Fibroblast of lung (primary cell): Measurements from ENCODE around the gene ZNF280B. TPM values are rescaled to one million over a fixed set of nuclear protein-coding genes. Genes with fewer than 3 reads are reported as not detected.

Experiments
- DNase-seq, 2 donors: peaks; one replicate each; pipeline versions ENCODE4 v3.0.0 to v3.0.0-alpha.2; 2010; ENCODE audit warnings: low read depth in 2 of 2
- H2AFZ ChIP-seq: 2 replicates; pipeline ENCODE4 v1.5.1; 2012; ENCODE audit warnings: low read length, control low read depth, inconsistent platforms
- H3K27ac ChIP-seq: 2 replicates; pipeline ENCODE4 v1.5.1; 2011; ENCODE audit warnings: low read length, control low read depth; ENCODE audit not compliant: insufficient read depth
- H3K27me3 ChIP-seq: 2 replicates; pipeline ENCODE4 v1.5.1; 2011; ENCODE audit warnings: mild to moderate bottlenecking, low read length; ENCODE audit not compliant: control insufficient read depth, insufficient read depth
- H3K36me3 ChIP-seq: 2 replicates; pipeline ENCODE4 v1.5.1; 2011; ENCODE audit warnings: low read length; ENCODE audit not compliant: control insufficient read depth, insufficient read depth
- H3K4me1 ChIP-seq: 2 replicates; pipeline ENCODE4 v1.5.1; 2011; ENCODE audit warnings: low read length; ENCODE audit not compliant: control insufficient read depth, insufficient read depth; ENCODE audit errors: extremely low read depth
- H3K4me2 ChIP-seq: 2 replicates; pipeline ENCODE4 v1.5.1; 2011; ENCODE audit warnings: low read length, control low read depth; ENCODE audit not compliant: insufficient read depth; ENCODE audit errors: extremely low read depth
- H3K4me3 ChIP-seq, 4 experiments: fragments of 200-600 bp in 1 of 4; sonication (generic) in 1 of 4; replicated peaks in 1 of 4; 2 replicates each; pipeline ENCODE4 v1.5.1; 2011 to 2016; ENCODE audit warnings: low read length in 4 of 4, low read depth in 3 of 4, mild to moderate bottlenecking in 3 of 4, control low read depth in 2 of 4, inconsistent platforms in 1 of 4, mixed read lengths in 1 of 4; ENCODE audit not compliant: insufficient read depth in 1 of 4; ENCODE audit errors: control extremely low read depth in 1 of 4
- H3K79me2 ChIP-seq: 2 replicates; pipeline ENCODE4 v1.5.1; 2012; ENCODE audit warnings: mild to moderate bottlenecking, low read length, inconsistent platforms; ENCODE audit not compliant: control insufficient read depth, insufficient read depth
- H3K9ac ChIP-seq: 2 replicates; pipeline ENCODE4 v1.5.1; 2011; ENCODE audit warnings: mild to moderate bottlenecking, low read length, control low read depth; ENCODE audit not compliant: insufficient read depth
- H3K9me3 ChIP-seq: 2 replicates; pipeline ENCODE4 v1.5.1; 2012; ENCODE audit warnings: low read depth, low read length; ENCODE audit not compliant: control insufficient read depth, insufficient read depth
- H4K20me1 ChIP-seq: 2 replicates; pipeline ENCODE4 v1.5.1; 2011; ENCODE audit warnings: low read length; ENCODE audit not compliant: control insufficient read depth, insufficient read depth; ENCODE audit errors: extremely low read depth
- CTCF ChIP-seq, 2 donors: IDR thresholded peaks in 1 of 2; conservative IDR thresholded peaks in 1 of 2; 1 replicate in 1 of 2; 2 replicates in 1 of 2; pipeline ENCODE4 v1.5.1; 2011 to 2012; ENCODE audit warnings: low read length in 2 of 2, control low read depth in 1 of 2, inconsistent platforms in 1 of 2, low read depth in 1 of 2, mild to moderate bottlenecking in 1 of 2
- EZH2 ChIP-seq: IDR thresholded peaks from 2 replicates; pipeline ENCODE4 v1.5.1; 2012; ENCODE audit warnings: low read length, control low read depth, mild to moderate bottlenecking; ENCODE audit errors: missing control alignments
- polyA plus RNA-seq, 2 donors: library from polyadenylated mRNA; depleted of rRNA in 1 of 2; stranded (reverse) in 1 of 2; unstranded in 1 of 2; fragments of >200 nt; gene quantifications; 2 replicates each; pipeline ENCODE4 v1.2.1, GENCODE V29; 2011 to 2012; ENCODE audit warnings: missing spikeins in 1 of 2
- total RNA-seq: library from RNA; depleted of rRNA; stranded (reverse); fragments of >200 nt; gene quantifications from 2 replicates; pipeline ENCODE4 v1.2.1, GENCODE V29; 2014

Gene ZNF280B
- total and polyA plus RNA-seq, 2 donors (not counting 1 experiment from before 2014, with no cell fraction given) = 0.33 to 0.81 TPM

GRCh38 chr22:22538226-22538989 is 29.9 kb upstream of the ZNF280B start:
- H3K9me3 ChIP-seq = no peaks in the 10 kb centered on the region
- H3K27me3 ChIP-seq = no peaks in the 10 kb centered on the region
- TF ChIP-seq EZH2 = no peak
- no peak for TF ChIP-seq CTCF (conservative IDR thresholded peaks at IDR 0.05 in 1 of 2, IDR thresholded peaks at IDR 0.05 in 1 of 2; ENCODE audit: low read depth in 1 of 2, low read length in 2 of 2)
- H2AFZ ChIP-seq = no peak overlapping the region
- no peak for DNase-seq
- H3K4me2 ChIP-seq = no peak overlapping the region
- no peak overlapping the region for H3K9ac ChIP-seq
- H3K36me3 ChIP-seq = no peaks in the 10 kb centered on the region
- H3K4me1 ChIP-seq = no peaks in the 10 kb centered on the region
- H4K20me1 ChIP-seq = no peaks in the 10 kb centered on the region
- no peak overlapping the region for H3K27ac ChIP-seq
- no peak overlapping the region for H3K4me3 ChIP-seq
- H3K79me2 ChIP-seq = no peaks in the 10 kb centered on the region

GRCh38 chr22:22536916-22537315 is 28.4 kb upstream of the ZNF280B start:
- TF ChIP-seq EZH2 (no peak), CTCF (conservative IDR thresholded peaks at IDR 0.05 in 1 of 2, IDR thresholded peaks at IDR 0.05 in 1 of 2; ENCODE audit: low read depth in 1 of 2, low read length in 2 of 2) (no peak)

GRCh38 chr22:22536515-22536914 is 28.0 kb upstream of the ZNF280B start:
- Histone ChIP-seq H3K9ac (no peak overlapping the region), H3K4me1 (no peaks in the 10 kb centered on the region), H3K36me3 (no peaks in the 10 kb centered on the region), H3K79me2 (no peaks in the 10 kb centered on the region), H3K9me3 (no peaks in the 10 kb centered on the region), H3K4me2 (no peak overlapping the region), H3K27ac (no peak overlapping the region), H2AFZ (no peak overlapping the region), H4K20me1 (no peaks in the 10 kb centered on the region), H3K27me3 (no peaks in the 10 kb centered on the region), H3K4me3 (no peak overlapping the region)
- no peak for TF ChIP-seq EZH2
- TF ChIP-seq CTCF (conservative IDR thresholded peaks at IDR 0.05 in 1 of 2, IDR thresholded peaks at IDR 0.05 in 1 of 2; ENCODE audit: low read depth in 1 of 2, low read length in 2 of 2) = no peak
- no peak for DNase-seq

More at GRCh38 chr22:22536916-22537315, 28.4 kb upstream of the ZNF280B start:
- no peak for DNase-seq
- no peak overlapping the region for H2AFZ ChIP-seq
- H3K9ac ChIP-seq = no peak overlapping the region
- H3K4me3 ChIP-seq = no peak overlapping the region
- H4K20me1 ChIP-seq = no peaks in the 10 kb centered on the region
- no peaks in the 10 kb centered on the region for H3K79me2 ChIP-seq
- H3K27ac ChIP-seq = no peak overlapping the region
- H3K36me3 ChIP-seq = no peaks in the 10 kb centered on the region
- H3K9me3 ChIP-seq = no peaks in the 10 kb centered on the region
- H3K27me3 ChIP-seq = no peaks in the 10 kb centered on the region
- H3K4me1 ChIP-seq = no peaks in the 10 kb centered on the region
- no peak overlapping the region for H3K4me2 ChIP-seq
